OCI-LY7 (cell line): ENCODE data around the gene COL23A1. TPM values are rescaled to one million over a fixed set of nuclear protein-coding genes. Genes with fewer than 3 reads are reported as not detected.

ENCODE experiments used
- BruUV-seq: library from RNA; stranded (reverse); fragments of 400-500 nt; replicated peaks from 2 replicates; lab custom pipeline; 2021; lab: Mats Ljungman, UMichigan
- CTCF ChIA-PET: fragments of 300-600 bp; sonication (Branson Sonifier 250); formaldehyde crosslinking; loops from one replicate; lab custom pipeline; 2022; ENCODE audit warnings: antibody characterized with exemption; ENCODE audit not compliant: unreplicated experiment; lab: Charles Lee
- POLR2A ChIA-PET: fragments of 300-600 bp; sonication (Branson Sonifier 250); formaldehyde crosslinking; loops from one replicate; lab custom pipeline; 2022; ENCODE audit warnings: antibody characterized with exemption; lab: Charles Lee
- DNase-seq: peaks from one replicate; pipeline ENCODE4 v3.0.0-alpha.2; 2015; ENCODE audit warnings: low spot score
- H2AFZ ChIP-seq: fragments of 200-600 bp; sonication (generic), shearing (Covaris generic); 2 replicates; pipeline ENCODE4 v1.6.1; 2014; ENCODE audit warnings: mild to moderate bottlenecking, antibody characterized with exemption, low read length, moderate library complexity
- H3K27ac ChIP-seq: fragments of 200-600 bp; sonication (generic); 2 replicates; pipeline ENCODE4 v1.5.1; 2014; ENCODE audit warnings: mixed run types, low read depth, mild to moderate bottlenecking, moderate library complexity, low read length, inconsistent platforms; ENCODE audit not compliant: poor library complexity, severe bottlenecking
- H3K36me3 ChIP-seq: fragments of 200-600 bp; sonication (generic); 2 replicates; pipeline ENCODE4 v1.6.1; 2014; ENCODE audit warnings: mild to moderate bottlenecking, antibody characterized with exemption, low read length, moderate library complexity, mixed read lengths; ENCODE audit not compliant: insufficient read depth
- H3K4me1 ChIP-seq: fragments of 200-600 bp; sonication (generic); 2 replicates; pipeline ENCODE4 v1.5.1; 2014; ENCODE audit warnings: mild to moderate bottlenecking, low read length; ENCODE audit not compliant: insufficient read depth, poor library complexity, severe bottlenecking
- H3K4me2 ChIP-seq: fragments of 200-600 bp; sonication (generic); 2 replicates; pipeline ENCODE4 v1.6.1; 2014; ENCODE audit warnings: mild to moderate bottlenecking, low read length
- H3K4me3 ChIP-seq: fragments of 200-600 bp; sonication (generic); 2 replicates; pipeline ENCODE4 v1.5.1; 2014; ENCODE audit warnings: mild to moderate bottlenecking, low read depth, low read length; ENCODE audit not compliant: poor library complexity, severe bottlenecking
- H3K79me2 ChIP-seq: fragments of 200-600 bp; sonication (generic); 2 replicates; pipeline ENCODE4 v1.6.1; 2016; ENCODE audit warnings: low read depth, mild to moderate bottlenecking, low read length, moderate library complexity, mixed read lengths; ENCODE audit not compliant: insufficient read depth
- H3K9me2 ChIP-seq: fragments of 200-600 bp; sonication (generic); 2 replicates; pipeline ENCODE4 v1.6.1; 2016; ENCODE audit warnings: mild to moderate bottlenecking, low read length, mixed read lengths; ENCODE audit not compliant: insufficient read depth
- H3K9me3 ChIP-seq: fragments of 200-600 bp; sonication (generic); 2 replicates; pipeline ENCODE4 v1.6.1; 2014; ENCODE audit warnings: mild to moderate bottlenecking, mixed run types, low read length, mixed read lengths
- H4K20me1 ChIP-seq: fragments of 200-600 bp; sonication (generic); 2 replicates; pipeline ENCODE4 v1.6.1; 2014; ENCODE audit warnings: mild to moderate bottlenecking, antibody characterized with exemption, low read length, moderate library complexity, mixed read lengths; ENCODE audit not compliant: insufficient read depth
- CTCF ChIP-seq: fragments of 200-600 bp; sonication (generic); conservative IDR thresholded peaks from 2 replicates; pipeline ENCODE4 v1.5.1; 2014; ENCODE audit warnings: mild to moderate bottlenecking, antibody characterized with exemption, low read length, moderate library complexity, mixed read lengths
- EZH2phosphoT487 ChIP-seq: fragments of 200-600 bp; sonication (generic); IDR thresholded peaks from 2 replicates; pipeline ENCODE4 v1.6.1; 2018; ENCODE audit warnings: low read depth, borderline replicate concordance, mild to moderate bottlenecking, mixed run types, antibody characterized with exemption, low read length, moderate library complexity, mixed read lengths
- intact Hi-C: fragments of 100-400 bp; cut with micrococcal nuclease; formaldehyde crosslinking; loops from one replicate; pipeline ENCODE4 v1.10.0; 2022; ENCODE audit not compliant: unreplicated experiment
- total RNA-seq, 2 experiments: library from RNA; depleted of rRNA in 1 of 2; stranded (reverse); fragments of >200 nt in 1 of 2; shearing (Covaris generic) in 1 of 2; gene quantifications; 2 replicates each; pipeline ENCODE4 v1.2.3, GENCODE V29; 2014 to 2022

The COL23A1 gene
- total RNA-seq, 2 experiments from 2014 or later, result 0.53 TPM; not detected in 1

- Histone ChIP-seq H3K9me2 (no peaks in the 10 kb centered on the region), H3K4me3 (no peak overlapping the region), H3K36me3 (peaks cover 97% of the 10 kb centered on the region), H3K4me2 (no peak overlapping the region), H3K27ac (no peak overlapping the region), H3K9me3 (no peaks in the 10 kb centered on the region), H3K4me1 (no peaks in the 10 kb centered on the region), H3K79me2 (no peaks in the 10 kb centered on the region), H2AFZ (no peak overlapping the region), H4K20me1 (no peaks in the 10 kb centered on the region)
- no TSS peak for BruUV-seq
- TF ChIP-seq CTCF (no peak), EZH2phosphoT487 (no peak)
- POLR2A ChIA-PET, result interaction anchor here (1.4 to 1.6 kb wide), 2 partner anchors 12 to 20 kb away, joined by 3 to 5 read pairs; no protein-coding TSS in a partner anchor
- intact Hi-C loops, result no loop called here
- CTCF ChIA-PET, result no interaction called here
- no peak for DNase-seq
Measured at GRCh38 chr5:178606269-178606668, 16.1 kb upstream of the COL23A1 start.

GRCh38 chr5:178605788-178606187 lies 15.6 kb upstream of the COL23A1 start:
- no peak overlapping the region for H2AFZ ChIP-seq
- TF ChIP-seq CTCF, result no peak
- TF ChIP-seq EZH2phosphoT487, result no peak
- H3K4me1 ChIP-seq, result no peaks in the 10 kb centered on the region
- H3K9me2 ChIP-seq, result no peaks in the 10 kb centered on the region
- no peak overlapping the region for H3K27ac ChIP-seq
- DNase-seq, result no peak
- no TSS peak for BruUV-seq
- H3K4me3 ChIP-seq, result no peak overlapping the region
- POLR2A ChIA-PET, result interaction anchor here (1.4 to 1.6 kb wide), 2 partner anchors 13 to 19 kb away, joined by 3 to 5 read pairs; no protein-coding TSS in a partner anchor
- CTCF ChIA-PET, result no interaction called here
- intact Hi-C loops, result no loop called here
- H3K36me3 ChIP-seq, result peaks cover 97% of the 10 kb centered on the region
- no peaks in the 10 kb centered on the region for H4K20me1 ChIP-seq
- H3K79me2 ChIP-seq, result no peaks in the 10 kb centered on the region
- H3K9me3 ChIP-seq, result no peaks in the 10 kb centered on the region
- H3K4me2 ChIP-seq, result no peak overlapping the region

GRCh38 chr5:178602752-178603151 lies 12.6 kb upstream of the COL23A1 start:
- intact Hi-C loops, result no loop called here
- Histone ChIP-seq H3K4me3 (no peak overlapping the region), H3K4me1 (no peaks in the 10 kb centered on the region), H3K36me3 (peaks cover 95% of the 10 kb centered on the region), H3K9me3 (no peaks in the 10 kb centered on the region), H3K4me2 (no peak overlapping the region), H2AFZ (no peak overlapping the region), H3K9me2 (no peaks in the 10 kb centered on the region), H3K79me2 (no peaks in the 10 kb centered on the region), H3K27ac (no peak overlapping the region), H4K20me1 (no peaks in the 10 kb centered on the region)
- BruUV-seq, result no TSS peak
- TF ChIP-seq EZH2phosphoT487 (no peak), CTCF (no peak)
- ChIA-PET POLR2A (no interaction called here), CTCF (no interaction called here)
- DNase-seq, result no peak
